Naive thymus-derived CD4-positive, alpha-beta T cell (primary cell): ENCODE measurements around the gene HUS1B. TPM values are rescaled to one million over a fixed set of nuclear protein-coding genes. Genes with fewer than 3 reads are reported as not detected.
A peak's percentile ranks its signal among the peaks of the same experiment; 100 is the strongest.

Source experiments
- ATAC-seq: fragments of 150-1000 bp; cut with Tn5 transposase; 2 replicates; pipeline ENCODE4 v1.10.0; 2021; ENCODE audit warnings: mild to moderate bottlenecking, moderate library complexity
- CTCF ChIA-PET: fragments of 350-600 bp; sonication (Branson Sonifier 250); formaldehyde crosslinking; loops from one replicate; lab custom pipeline; 2021; ENCODE audit warnings: antibody characterized with exemption; lab: Charles Lee
- POLR2A ChIA-PET: fragments of 350-600 bp; sonication (Branson Sonifier 250); formaldehyde crosslinking; loops from one replicate; lab custom pipeline; 2021; ENCODE audit warnings: antibody characterized with exemption, inconsistent platforms; lab: Charles Lee
- DNase-seq, 9 donors: peaks; one replicate each; pipeline versions ENCODE4 v3.0.0 to v3.0.0-alpha.2; 2020 to 2022; ENCODE audit warnings: mixed read lengths in 1 of 9
- H3K27ac ChIP-seq: one replicate; pipeline ENCODE4 v1.7.0; 2013; ENCODE audit warnings: mild to moderate bottlenecking, low read depth, low read length, moderate library complexity
- H3K27me3 ChIP-seq, 2 donors: one replicate each; pipeline ENCODE4 v1.7.0; 2013; ENCODE audit warnings: low read length in 2 of 2, mild to moderate bottlenecking in 2 of 2, moderate library complexity in 2 of 2; ENCODE audit not compliant: control insufficient read depth in 2 of 2, insufficient read depth in 2 of 2
- H3K36me3 ChIP-seq, 3 experiments: 1 replicate in 2 of 3; 2 replicates in 1 of 3; pipeline ENCODE4 v1.7.0; 2013; ENCODE audit warnings: low read length in 3 of 3, mild to moderate bottlenecking in 3 of 3, moderate library complexity in 1 of 3; ENCODE audit not compliant: insufficient read depth in 3 of 3, control insufficient read depth in 2 of 3
- H3K4me1 ChIP-seq, 2 donors: one replicate each; pipeline ENCODE4 v1.7.0; 2013; ENCODE audit warnings: low read length in 2 of 2, mild to moderate bottlenecking in 2 of 2, moderate library complexity in 1 of 2; ENCODE audit not compliant: control insufficient read depth in 2 of 2, insufficient read depth in 2 of 2
- H3K4me3 ChIP-seq: 2 replicates; pipeline ENCODE4 v1.7.0; 2013; ENCODE audit warnings: mild to moderate bottlenecking, low read length
- H3K9me3 ChIP-seq, 3 experiments: 1 replicate in 2 of 3; 2 replicates in 1 of 3; pipeline ENCODE4 v1.7.0; 2013; ENCODE audit warnings: low read length in 3 of 3; ENCODE audit not compliant: control insufficient read depth in 2 of 3
- H3K27ac Mint-ChIP-seq, 9 donors: one replicate each; pipeline ENCODE4 v1.8.0; 2020 to 2022; ENCODE audit warnings: mixed read lengths in 9 of 9, mild to moderate bottlenecking in 8 of 9, moderate library complexity in 5 of 9, inconsistent platforms in 2 of 9
- H3K27me3 Mint-ChIP-seq, 5 donors: one replicate each; pipeline ENCODE4 v1.8.0; 2021 to 2022; ENCODE audit warnings: mixed read lengths in 5 of 5, mild to moderate bottlenecking in 1 of 5
- H3K36me3 Mint-ChIP-seq, 5 donors: one replicate each; pipeline ENCODE4 v1.8.0; 2020 to 2022; ENCODE audit warnings: mixed read lengths in 5 of 5, mild to moderate bottlenecking in 3 of 5, inconsistent platforms in 1 of 5
- H3K4me1 Mint-ChIP-seq, 7 donors: one replicate each; pipeline ENCODE4 v1.8.0; 2020 to 2022; ENCODE audit warnings: mixed read lengths in 7 of 7, mild to moderate bottlenecking in 3 of 7, inconsistent platforms in 1 of 7
- H3K4me3 Mint-ChIP-seq, 10 donors: one replicate each; pipeline ENCODE4 v1.8.0; 2020 to 2022; ENCODE audit warnings: mild to moderate bottlenecking in 10 of 10, mixed read lengths in 10 of 10, moderate library complexity in 6 of 10, inconsistent platforms in 2 of 10
- H3K9me3 Mint-ChIP-seq, 11 donors: one replicate each; pipeline ENCODE4 v1.8.0; 2020 to 2022; ENCODE audit warnings: mixed read lengths in 11 of 11, mild to moderate bottlenecking in 4 of 11, inconsistent platforms in 1 of 11, moderate library complexity in 1 of 11
- intact Hi-C, 2 donors: fragments of 100-400 bp; cut with micrococcal nuclease; formaldehyde crosslinking; loops; one replicate each; pipeline ENCODE4 v1.15.1; 2023
- polyA plus RNA-seq, 2 donors: library from polyadenylated mRNA; unstranded; fragments of 300-500 nt; fragmentation: Illumina TruSeq; gene quantifications; one replicate each; pipeline ENCODE4 v1.2.3, GENCODE V29; 2021
- total RNA-seq, 6 experiments: library from RNA in 5 of 6; stranded (reverse) in 5 of 6; gene quantifications; 1 replicate in 5 of 6; 2 replicates in 1 of 6; pipeline ENCODE4 v1.2.3 and lab custom pipeline; 2021 to 2026

HUS1B gene
- total and polyA plus RNA-seq, 7 experiments from 2014 or later: 1.1 to 3.5 (median 2.1) TPM

DNA sequence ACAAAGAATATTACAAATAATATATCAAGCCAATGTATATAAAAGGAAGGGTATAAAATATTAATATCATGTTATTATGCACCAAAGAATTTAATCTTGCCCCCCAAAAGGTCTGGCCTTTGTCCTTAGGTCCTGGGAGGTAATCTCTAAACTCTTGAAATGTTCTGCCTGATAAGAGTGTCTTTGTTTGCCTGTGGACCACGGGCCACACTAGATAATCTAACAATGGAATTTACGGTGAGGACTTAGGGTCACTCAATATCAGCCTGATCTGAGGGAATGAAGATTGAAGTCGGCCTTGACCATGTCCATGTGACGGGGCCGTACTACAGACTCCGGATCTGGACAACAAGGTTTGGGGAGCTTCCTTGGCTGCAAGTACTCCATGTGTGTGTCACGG, 42.9 kb downstream of the HUS1B start:
- POLR2A ChIA-PET: no interaction called here

GRCh38 chr6:611928-612327, 45.0 kb downstream of the HUS1B start:
- intact Hi-C loops: loop anchor here in 1 of 2 donors (10.0 kb wide), 1 partner anchor 73 kb away; no protein-coding TSS in a partner anchor
- Mint-ChIP-seq H3K4me1 (peaks cover 0 to 9% (median 0%) of the 10 kb centered on the region in 7 donors), H3K27me3 (no peaks in the 10 kb centered on the region), H3K9me3 (peaks cover 0 to 2% (median 0%) of the 10 kb centered on the region in 11 donors), H3K36me3 (peaks cover 6 to 57% (median 26%) of the 10 kb centered on the region in 5 donors), H3K4me3 (no peak overlapping the region), H3K27ac (no peak overlapping the region)
- no peak overlapping the region for H3K4me3 ChIP-seq
- H3K27ac ChIP-seq: no peak overlapping the region
- no peaks in the 10 kb centered on the region for H3K27me3 ChIP-seq
- ChIA-PET POLR2A (no interaction called here), CTCF (no interaction called here)
- no peaks in the 10 kb centered on the region for H3K4me1 ChIP-seq
- no peaks in the 10 kb centered on the region for H3K9me3 ChIP-seq
- no peak for ATAC-seq
- H3K36me3 ChIP-seq: peaks cover 0 to 28% (median 0%) of the 10 kb centered on the region in 3 experiments
- DNase-seq: no peak

More for the DNA sequence above, 42.9 kb downstream of the HUS1B start:
- no peak overlapping the region for H3K27ac ChIP-seq
- no peak overlapping the region for H3K4me3 Mint-ChIP-seq
- H3K36me3 Mint-ChIP-seq: peaks cover 6 to 54% (median 17%) of the 10 kb centered on the region in 5 donors
- H3K4me3 ChIP-seq: no peak overlapping the region
- no peak for DNase-seq
- no peaks in the 10 kb centered on the region for H3K27me3 ChIP-seq
- peaks cover 0 to 12% (median 0%) of the 10 kb centered on the region in 7 donors for H3K4me1 Mint-ChIP-seq
- no peaks in the 10 kb centered on the region for H3K4me1 ChIP-seq
- intact Hi-C loops: loop anchor here in 1 of 2 donors (10.0 kb wide), 1 partner anchor 71 kb away; no protein-coding TSS in a partner anchor
- H3K9me3 Mint-ChIP-seq: peaks cover 0 to 2% (median 0%) of the 10 kb centered on the region in 11 donors
- H3K9me3 ChIP-seq: no peaks in the 10 kb centered on the region
- no peak overlapping the region for H3K27ac Mint-ChIP-seq
- CTCF ChIA-PET: interaction anchor here (0.6 kb wide), 1 partner anchor 21 kb away, joined by 4 read pairs; no protein-coding TSS in a partner anchor
- H3K27me3 Mint-ChIP-seq: no peaks in the 10 kb centered on the region
- peaks cover 0 to 36% (median 0%) of the 10 kb centered on the region in 3 experiments for H3K36me3 ChIP-seq
- no peak for ATAC-seq

- Histone ChIP-seq H3K27ac (no peak overlapping the region), H3K9me3 (no peaks in the 10 kb centered on the region), H3K36me3 (peaks cover 0 to 34% (median 0%) of the 10 kb centered on the region in 3 experiments), H3K4me1 (no peaks in the 10 kb centered on the region), H3K4me3 (no peak overlapping the region), H3K27me3 (no peaks in the 10 kb centered on the region)
- no peaks in the 10 kb centered on the region for H3K27me3 Mint-ChIP-seq
- peaks cover 9 to 66% (median 33%) of the 10 kb centered on the region in 5 donors for H3K36me3 Mint-ChIP-seq
- POLR2A ChIA-PET: interaction anchor here (0.7 kb wide), 1 partner anchor 111 kb away, joined by 3 read pairs; no protein-coding TSS in a partner anchor
- H3K4me1 Mint-ChIP-seq: peaks cover 0 to 9% (median 0%) of the 10 kb centered on the region in 7 donors
- peaks cover 0 to 4% (median 0%) of the 10 kb centered on the region in 11 donors for H3K9me3 Mint-ChIP-seq
- peak overlapping the region in 3 of 9 donors; percentile 39 to 68 (median 45) for H3K27ac Mint-ChIP-seq
- intact Hi-C loops: loop anchor here in 1 of 2 donors (10.0 kb wide), 1 partner anchor 74 kb away; no protein-coding TSS in a partner anchor
- peak; percentile 40 for ATAC-seq
- H3K4me3 Mint-ChIP-seq: no peak overlapping the region
- no peak for DNase-seq
- CTCF ChIA-PET: interaction anchor here (0.6 kb wide), 1 partner anchor 814 kb away, joined by 3 read pairs; no protein-coding TSS in a partner anchor
Measured at GRCh38 chr6:610882-611281, 46.0 kb downstream of the HUS1B start.

DNA sequence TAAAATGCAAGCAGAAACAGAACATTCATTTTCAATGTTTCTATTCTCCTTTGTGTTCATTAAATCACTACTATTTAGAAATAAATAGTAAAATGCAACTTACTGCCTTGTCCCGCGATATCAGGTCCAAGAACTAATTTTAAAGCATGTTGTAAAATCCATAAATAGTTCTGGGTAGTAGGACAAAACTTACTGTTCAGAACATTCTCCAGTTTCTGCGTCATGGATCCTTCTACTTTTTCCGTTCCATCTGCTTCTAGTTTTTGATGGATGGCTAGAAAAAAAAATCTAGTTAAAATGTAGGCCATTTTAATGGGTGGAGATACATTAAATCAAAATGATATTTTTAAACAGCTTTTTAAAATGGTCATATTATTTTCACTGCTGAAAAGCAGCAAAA, 47.0 kb downstream of the HUS1B start:
- ChIA-PET CTCF (no interaction called here), POLR2A (no interaction called here)
- Mint-ChIP-seq H3K4me1 (peaks cover 0 to 6% (median 0%) of the 10 kb centered on the region in 7 donors), H3K27me3 (no peaks in the 10 kb centered on the region), H3K4me3 (no peak overlapping the region), H3K27ac (no peak overlapping the region), H3K36me3 (peaks cover 11 to 62% (median 27%) of the 10 kb centered on the region in 5 donors), H3K9me3 (peaks cover 0 to 4% (median 0%) of the 10 kb centered on the region in 11 donors)
- Histone ChIP-seq H3K9me3 (no peaks in the 10 kb centered on the region), H3K36me3 (peaks cover 0 to 28% (median 0%) of the 10 kb centered on the region in 3 experiments), H3K27ac (no peak overlapping the region), H3K4me1 (no peaks in the 10 kb centered on the region), H3K27me3 (no peaks in the 10 kb centered on the region), H3K4me3 (no peak overlapping the region)
- ATAC-seq (no peak), DNase-seq (no peak)
- intact Hi-C loops: loop anchor here in 1 of 2 donors (10.0 kb wide), 1 partner anchor 75 kb away; no protein-coding TSS in a partner anchor

GRCh38 chr6:606829-607379, 50.0 kb downstream of the HUS1B start:
- H3K27ac Mint-ChIP-seq: peak overlapping the region in 1 of 9 donors; percentile 25
- intact Hi-C loops: no loop called here
- ChIA-PET POLR2A (no interaction called here), CTCF (no interaction called here)
- H3K4me1 Mint-ChIP-seq: peaks cover 0 to 11% (median 0%) of the 10 kb centered on the region in 7 donors
- H3K4me3 Mint-ChIP-seq: no peak overlapping the region
- DNase-seq: no peak
- Histone ChIP-seq H3K4me3 (no peak overlapping the region), H3K9me3 (no peaks in the 10 kb centered on the region), H3K27ac (no peak overlapping the region), H3K36me3 (peaks cover 0 to 27% (median 0%) of the 10 kb centered on the region in 3 experiments), H3K4me1 (no peaks in the 10 kb centered on the region), H3K27me3 (no peaks in the 10 kb centered on the region)
- H3K27me3 Mint-ChIP-seq: no peaks in the 10 kb centered on the region
- H3K9me3 Mint-ChIP-seq: peaks cover 0 to 4% (median 0%) of the 10 kb centered on the region in 11 donors
- no peak for ATAC-seq
- peaks cover 15 to 48% (median 28%) of the 10 kb centered on the region in 5 donors for H3K36me3 Mint-ChIP-seq
